GM21737 (cell line): ENCODE results near the gene GNAS.
A peak's percentile ranks its signal among the peaks of the same experiment; 100 is the strongest.
"Not testable (repeated sequence)": the region's sequence is repeated elsewhere in the genome, so short reads cannot be mapped to it uniquely, and the experiment has no call there.

Source experiments
- ATAC-seq: cut with Tn5 transposase; IDR thresholded peaks from one replicate; pipeline ENCODE4 v1.9.1; 2021; ENCODE audit warnings: mild to moderate bottlenecking, moderate library complexity; ENCODE audit not compliant: unreplicated experiment

Gene GNAS

DNA sequence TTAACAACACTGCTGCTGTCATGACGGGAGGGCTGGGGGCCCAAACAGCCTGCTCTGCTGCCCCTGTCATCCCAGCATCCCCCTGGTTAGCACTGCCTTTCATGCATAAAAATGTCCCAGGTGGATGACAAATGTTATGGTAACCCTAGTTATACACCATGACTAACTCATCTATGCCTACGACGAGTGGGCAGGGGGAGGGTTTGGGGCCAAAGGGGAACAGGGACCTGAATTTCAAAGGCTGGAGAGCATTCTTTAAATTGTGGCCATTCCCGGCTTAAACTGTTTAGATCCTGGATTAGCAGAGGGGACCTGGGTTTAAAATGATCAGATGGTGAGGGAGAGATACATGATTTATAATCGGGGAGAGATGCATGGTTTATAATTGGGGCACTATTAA, 26.2 kb upstream of the GNAS start:
- no peak for ATAC-seq

DNA sequence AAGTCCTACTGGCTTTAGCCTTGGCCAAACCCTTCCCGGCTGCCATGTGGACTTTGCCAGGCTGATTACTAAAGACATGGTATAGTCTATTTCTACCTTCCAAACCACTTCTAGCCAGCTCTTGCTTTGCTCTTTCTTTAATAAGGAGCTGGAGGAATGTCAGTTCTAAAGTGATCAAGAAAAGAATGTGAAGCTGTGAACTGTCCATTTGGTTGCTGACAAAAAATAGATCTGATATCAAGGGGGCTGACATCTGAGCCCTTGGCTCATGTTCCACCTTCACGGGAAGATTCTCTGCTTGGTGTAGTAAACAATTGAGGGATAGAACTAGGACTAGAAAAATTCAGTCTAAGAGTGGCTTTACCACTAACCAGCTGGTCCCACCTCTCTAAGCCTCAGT, 24.4 kb upstream of the GNAS start:
- no peak for ATAC-seq

DNA sequence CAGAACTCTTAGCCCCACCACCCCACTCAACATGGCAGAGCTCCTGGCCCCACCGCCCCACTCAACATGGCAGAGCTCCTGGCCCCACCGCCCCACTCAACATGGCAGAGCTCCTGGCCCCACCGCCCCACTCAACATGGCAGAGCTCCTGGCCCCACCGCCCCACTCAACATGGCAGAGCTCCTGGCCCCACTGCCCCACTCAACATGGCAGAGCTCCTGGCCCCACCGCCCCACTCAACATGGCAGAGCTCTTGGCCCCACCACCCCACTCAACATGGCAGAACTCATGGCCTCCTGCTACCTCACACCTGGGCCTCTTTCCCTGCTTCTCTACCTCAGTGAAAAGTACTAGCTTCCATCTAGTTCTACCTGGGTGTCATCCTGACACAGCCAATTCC, 23.7 kb upstream of the GNAS start:
- not testable (repeated sequence) for ATAC-seq

DNA sequence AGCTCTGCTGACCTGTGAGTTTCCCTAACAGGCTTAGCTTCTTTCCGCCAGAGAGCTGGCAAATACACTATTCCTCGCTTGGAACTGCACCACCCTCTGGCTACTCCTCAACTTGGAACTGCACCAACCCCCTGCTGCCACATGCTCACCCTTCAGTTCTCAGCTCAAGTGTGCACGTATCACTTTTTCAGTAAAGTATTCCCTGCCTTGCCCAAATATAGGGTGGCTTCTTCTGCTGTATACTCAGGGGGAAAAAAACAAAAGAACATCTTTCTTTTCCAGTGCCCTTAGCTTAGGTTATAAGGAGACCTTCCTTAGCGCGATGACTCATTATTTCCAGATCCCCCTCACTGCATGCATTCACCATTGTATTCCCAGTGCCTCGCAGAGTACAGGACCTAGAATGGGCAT, 23.0 kb upstream of the GNAS start:
- no peak for ATAC-seq

DNA sequence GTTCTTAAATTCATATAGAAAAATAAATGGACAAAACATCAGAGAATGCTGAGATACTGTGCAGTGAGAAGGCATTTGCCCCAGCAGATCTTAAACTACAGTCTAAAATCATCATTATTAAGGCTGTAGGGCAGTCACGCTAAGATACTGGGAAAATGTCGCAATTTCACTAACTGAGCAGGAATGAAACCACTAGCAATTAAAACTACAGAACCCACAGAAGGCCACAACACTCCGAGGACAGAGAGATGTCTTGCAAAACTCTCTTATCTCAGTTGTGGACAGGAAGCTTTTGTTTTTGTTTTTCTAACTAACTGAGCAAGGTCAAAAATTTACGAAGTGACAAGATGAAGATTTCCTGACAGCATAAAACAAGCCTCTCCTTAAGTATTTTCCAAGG, 20.1 kb upstream of the GNAS start:
- no peak for ATAC-seq

DNA sequence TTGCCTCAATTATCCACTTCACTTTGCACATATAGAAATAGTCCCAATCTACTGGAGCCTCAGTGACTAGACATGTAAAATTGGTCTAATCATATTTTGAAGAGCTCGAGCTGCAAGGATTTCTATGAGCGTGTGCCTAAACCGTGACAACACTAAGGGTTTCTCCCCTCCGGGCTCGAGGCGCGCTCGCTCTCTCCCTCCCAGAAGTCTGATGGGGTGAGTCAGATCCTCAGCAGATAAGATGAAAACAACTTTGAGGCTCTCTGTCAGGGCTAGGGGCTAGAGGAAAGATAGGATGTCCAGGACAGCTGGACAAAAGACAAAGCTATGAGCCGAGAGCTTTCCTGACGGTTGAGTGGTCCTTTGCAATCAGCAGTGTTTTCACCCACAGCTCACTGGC, 18.6 kb upstream of the GNAS start:
- no peak for ATAC-seq

DNA sequence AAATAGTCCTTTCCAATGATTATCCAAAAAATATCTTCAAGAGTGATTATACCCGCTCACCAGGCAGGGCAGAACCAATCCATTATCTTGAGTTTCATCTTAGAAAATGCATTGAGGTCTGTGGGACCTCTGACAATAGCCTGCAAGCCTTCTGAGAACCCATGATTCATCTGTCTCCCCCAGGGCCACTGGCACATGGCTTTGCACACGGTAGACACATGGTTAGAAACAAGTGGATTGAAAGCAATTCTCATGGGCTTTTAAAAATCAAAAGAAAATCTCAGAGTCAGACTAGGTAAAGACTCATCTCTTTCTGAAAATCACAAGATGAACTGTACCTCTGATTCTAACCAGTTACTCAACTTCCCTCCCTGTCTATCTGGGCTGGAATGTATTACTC, 17.3 kb upstream of the GNAS start:
- no peak for ATAC-seq

DNA sequence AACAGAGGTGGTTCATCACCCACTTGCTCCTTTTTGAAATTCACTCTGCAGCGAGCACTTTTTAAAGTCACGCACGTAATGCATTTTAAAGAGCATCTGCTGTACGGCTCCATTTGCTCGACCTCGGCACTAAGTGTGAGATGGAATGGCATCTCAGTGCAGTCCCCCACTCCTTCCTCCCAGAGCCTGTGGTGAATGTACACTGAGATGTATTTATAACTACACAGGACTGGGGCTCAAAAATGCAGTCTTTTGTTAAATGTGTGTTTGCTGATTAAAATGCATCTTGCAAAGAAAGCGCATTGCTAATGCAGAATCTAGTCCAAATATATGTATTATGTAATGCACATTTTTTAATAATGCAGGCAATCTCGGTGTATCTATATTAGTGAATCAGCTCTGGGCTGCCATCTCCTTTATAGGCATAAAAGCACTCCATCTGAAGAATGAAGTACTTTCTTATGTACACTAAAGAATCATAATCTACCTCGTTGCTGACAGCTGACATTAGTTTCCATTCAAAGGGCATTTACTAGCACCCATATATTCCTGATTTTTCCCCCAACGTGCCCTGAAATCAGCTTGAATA, 15.8 kb upstream of the GNAS start:
- no peak for ATAC-seq

DNA sequence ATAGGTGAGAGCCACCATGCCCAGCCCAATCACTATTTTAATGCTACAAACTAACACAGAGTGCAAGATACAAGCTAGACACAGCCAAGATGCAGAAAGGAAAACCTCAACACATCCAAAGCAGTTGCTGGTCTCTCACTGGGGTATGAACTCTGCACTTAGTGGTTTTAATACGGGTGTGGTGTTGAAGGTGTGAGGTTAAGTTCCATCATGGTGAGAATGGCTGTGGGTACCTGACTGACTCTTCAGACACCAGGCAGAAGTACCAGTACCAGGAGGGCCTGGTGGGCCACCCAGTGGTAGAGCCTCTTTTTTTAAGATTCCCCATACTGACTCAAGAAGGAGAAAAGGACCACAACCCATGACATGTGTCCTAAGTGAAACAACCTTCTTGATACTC, 14.8 kb upstream of the GNAS start:
- ATAC-seq, result no peak

DNA sequence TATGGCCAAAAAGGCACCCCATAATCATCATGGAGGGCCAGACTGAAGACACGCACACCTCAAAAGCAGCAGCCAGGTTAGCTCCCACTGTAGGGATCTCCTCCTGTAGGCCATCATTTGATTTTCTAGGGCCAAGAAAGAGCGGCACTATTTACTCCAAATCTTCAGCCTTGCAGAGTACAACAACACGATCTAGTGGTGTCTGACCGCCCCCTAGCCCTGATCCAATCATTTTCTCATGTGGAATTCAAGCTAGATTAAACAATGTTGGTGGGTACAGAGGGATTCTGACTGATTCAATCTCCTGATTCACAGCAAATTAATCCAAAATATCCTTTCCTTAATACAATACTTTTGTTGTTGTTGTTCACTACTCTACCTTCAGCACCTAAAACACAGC, 14.3 kb upstream of the GNAS start:
- ATAC-seq, result no peak

DNA sequence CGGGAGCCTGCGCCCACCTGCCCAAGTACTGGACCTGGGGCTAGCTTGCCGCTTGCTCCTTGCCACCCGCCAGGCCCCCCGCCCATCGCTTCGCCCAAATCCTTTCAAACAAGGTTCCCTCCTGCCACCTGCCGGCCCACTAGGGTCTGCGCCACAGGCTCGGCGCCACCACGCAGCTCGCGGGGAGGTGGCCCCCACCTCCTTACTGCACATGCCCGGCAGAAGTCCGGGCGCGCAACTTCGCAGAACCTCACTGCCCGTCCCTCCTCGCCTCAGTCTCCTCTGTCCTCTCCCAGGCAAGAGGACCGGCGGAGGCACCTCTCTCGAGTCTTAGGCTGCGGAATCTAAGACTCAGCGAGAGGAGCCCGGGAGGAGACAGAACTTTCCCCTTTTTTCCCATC, 13.0 kb upstream of the GNAS start:
- ATAC-seq, result no peak

DNA sequence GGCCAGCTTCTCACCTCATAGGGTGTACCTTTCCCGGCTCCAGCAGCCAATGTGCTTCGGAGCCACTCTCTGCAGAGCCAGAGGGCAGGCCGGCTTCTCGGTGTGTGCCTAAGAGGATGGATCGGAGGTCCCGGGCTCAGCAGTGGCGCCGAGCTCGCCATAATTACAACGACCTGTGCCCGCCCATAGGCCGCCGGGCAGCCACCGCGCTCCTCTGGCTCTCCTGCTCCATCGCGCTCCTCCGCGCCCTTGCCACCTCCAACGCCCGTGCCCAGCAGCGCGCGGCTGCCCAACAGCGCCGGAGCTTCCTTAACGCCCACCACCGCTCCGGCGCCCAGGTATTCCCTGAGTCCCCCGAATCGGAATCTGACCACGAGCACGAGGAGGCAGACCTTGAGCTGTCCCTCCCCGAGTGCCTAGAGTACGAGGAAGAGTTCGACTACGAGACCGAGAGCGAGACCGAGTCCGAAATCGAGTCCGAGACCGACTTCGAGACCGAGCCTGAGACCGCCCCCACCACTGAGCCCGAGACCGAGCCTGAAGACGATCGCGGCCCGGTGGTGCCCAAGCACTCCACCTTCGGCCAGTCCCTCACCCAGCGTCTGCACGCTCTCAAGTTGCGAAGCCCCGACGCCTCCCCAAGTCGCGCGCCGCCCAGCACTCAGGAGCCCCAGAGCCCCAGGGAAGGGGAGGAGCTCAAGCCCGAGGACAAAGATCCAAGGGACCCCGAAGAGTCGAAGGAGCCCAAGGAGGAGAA, 12.3 kb upstream of the GNAS start:
- ATAC-seq, result no peak

DNA sequence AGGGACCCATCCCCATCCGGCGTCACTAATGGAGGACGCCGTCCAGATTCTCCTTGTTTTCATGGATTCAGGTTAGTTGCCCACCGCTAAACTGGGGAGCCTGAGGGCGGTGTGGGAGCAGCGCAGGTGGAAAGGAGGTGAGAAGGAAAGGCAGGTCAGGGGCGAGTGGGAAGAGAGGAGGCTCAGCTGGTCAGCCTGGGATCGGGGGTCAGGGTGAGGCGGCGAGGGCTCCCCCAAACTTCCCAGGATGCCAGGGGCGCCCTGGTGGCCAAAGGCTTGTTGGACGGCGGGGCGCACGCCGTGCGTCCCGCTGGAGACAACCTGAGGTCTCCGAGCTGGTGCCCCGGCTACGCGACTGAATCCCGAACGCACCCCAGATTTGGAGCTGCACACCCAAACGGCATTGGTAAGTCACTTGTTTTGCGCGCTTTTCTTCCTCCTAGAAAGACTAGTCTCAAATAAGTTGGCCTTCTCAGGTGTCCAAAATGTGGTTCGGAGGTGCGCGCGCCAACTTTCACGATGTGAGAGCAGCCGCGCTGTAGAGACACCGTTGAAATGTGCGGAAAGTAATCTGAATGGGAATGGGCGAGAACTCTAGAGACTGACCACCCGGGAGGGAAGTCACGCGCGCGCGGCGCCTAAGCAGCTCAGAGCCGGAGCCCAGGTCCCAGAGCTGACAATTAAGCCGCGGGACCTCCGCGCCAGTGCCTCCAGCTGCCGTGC, 11.5 kb upstream of the GNAS start:
- no peak for ATAC-seq

DNA sequence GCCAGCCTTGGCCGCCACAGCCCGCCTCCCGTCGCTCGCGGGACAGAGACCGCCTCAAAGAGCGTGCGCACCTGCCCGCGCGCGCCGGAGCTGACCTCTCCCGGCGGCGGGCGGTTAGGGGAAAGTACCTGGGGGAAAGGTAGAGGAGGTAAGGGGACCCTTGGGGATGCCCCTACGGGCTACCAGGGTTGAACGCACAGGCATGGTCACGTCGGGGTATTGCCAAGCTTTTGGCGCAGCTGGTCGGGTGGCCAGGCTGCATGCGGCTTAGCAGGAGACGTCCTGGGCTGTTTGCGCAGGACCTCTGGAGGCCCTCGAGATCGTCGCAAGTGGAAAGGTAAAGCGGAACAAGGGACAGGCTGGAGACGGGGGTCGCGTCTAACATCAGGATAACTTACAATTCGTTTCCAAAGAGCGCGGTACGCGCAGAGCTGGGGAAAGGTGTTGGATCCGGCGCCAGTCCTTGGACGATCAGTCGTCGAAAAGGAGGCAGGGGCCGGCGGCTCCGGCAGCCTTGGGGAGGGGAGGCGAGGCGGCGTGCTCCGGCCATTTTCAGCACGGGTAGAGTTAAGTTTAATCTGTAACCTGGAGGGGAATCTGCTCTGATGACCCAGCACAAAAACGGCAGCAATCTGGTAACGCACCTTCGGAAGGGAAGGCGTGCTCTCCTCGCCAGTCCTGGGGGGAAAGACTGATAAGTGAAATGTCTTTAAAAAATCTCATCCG, 10.8 kb upstream of the GNAS start:
- no peak for ATAC-seq

DNA sequence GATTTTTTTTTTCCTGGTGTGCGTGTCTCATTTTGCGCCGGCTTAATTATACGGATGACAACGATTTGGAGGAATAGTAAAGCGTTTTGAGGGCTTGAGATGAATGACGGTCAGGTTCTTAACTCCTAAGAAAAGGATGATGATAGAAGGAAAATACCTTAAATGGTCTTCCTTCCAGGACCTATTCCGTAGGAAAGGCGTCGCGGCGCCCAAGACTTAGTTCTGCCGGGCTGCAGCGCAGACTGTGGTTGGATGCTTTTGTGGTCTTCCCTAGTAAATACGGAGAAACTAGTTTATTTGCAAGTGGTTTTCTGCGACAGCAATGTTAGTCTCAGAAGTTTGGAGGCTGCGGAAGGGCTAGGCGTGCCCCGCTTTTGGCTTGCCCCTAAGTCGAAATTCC, 10.2 kb upstream of the GNAS start:
- no peak for ATAC-seq

DNA sequence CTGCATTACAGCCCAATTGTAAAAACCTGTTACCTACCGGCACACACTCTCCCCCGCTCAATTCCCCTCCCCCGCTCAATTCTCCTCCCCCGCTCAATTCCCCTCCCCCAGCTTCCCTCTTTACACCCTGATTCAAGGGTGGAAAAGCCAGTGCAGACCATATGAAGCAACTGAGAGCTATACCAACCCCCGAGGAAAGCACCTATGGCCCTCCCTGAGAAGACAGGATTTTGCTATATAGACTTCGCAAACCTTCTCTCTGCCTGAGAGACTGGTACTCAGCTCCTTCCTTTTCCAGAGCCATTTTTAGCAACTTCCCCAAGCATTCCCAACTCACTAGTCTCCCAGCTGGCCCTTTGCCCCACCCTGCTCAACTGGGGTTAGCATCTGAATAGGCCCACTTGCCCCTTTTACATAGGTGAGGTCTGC, 9.4 kb upstream of the GNAS start:
- no peak for ATAC-seq

DNA sequence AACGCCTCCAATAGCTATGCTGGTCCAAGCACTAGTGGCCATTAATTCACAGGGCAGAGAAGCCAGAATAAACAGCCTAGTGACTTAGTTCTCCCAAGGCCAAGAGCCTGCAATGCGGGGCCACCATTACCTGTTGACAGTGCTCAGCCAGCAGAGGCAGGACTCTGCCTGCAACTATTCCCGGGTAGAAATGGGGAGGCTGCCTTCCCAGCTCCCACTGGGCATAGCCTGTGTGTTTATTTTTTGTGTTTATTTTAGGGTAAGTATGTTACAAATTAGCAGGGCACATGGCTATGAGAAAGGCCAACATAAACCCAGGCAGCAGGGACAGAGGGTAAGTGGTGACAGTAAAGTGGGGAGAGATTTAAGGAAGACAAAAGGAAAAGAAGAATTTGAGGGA, 6.8 kb upstream of the GNAS start:
- no peak for ATAC-seq

DNA sequence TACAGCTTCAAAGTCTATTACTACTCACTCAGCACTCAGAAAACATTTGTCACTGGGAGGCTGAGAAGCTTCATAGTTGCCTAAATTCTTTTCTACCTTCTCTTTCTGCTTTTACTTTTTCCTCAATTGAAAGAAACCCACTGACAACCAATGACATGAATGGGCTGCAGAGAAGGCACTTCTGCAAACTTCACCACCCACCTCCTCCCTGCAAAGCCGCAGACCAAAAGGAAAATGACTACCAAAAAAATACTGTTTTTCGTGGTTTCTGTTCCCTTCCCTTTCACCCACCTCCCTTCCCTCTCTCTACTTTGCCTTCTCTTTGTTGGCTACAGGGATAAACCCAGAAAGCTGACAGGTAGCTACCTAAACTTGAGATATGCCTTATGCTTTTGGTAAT, 5.1 kb upstream of the GNAS start:
- no peak for ATAC-seq

DNA sequence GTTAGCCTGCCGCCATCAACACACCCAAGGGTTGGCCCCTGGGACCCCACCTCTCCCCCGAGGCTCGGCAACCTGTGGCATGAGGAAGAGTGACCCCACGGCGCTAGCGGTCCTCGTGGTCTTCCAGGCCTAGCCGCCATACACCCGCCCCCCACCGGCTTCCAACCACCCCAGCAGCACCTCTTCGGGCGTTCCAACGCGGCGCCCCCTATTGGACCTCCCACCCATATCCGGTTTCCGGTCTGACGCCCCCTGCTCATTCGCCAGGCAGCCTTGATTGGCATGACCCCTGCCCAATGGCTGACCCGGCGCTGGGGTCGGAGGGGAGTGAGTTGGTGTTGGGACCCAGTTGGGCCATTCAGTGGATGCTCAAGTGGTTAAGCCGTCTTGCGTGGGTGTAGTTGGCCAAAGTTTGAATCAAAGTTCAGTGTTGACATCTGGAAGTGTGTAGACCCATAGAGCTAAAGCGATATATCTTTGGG, 1.8 kb upstream of the GNAS start, which contains the start of gene GNAS-AS1:
GNAS-AS1 (minus strand) TSS at position 210 of the 482 bp plus-strand sequence.
- ATAC-seq, result peak; percentile 79

DNA sequence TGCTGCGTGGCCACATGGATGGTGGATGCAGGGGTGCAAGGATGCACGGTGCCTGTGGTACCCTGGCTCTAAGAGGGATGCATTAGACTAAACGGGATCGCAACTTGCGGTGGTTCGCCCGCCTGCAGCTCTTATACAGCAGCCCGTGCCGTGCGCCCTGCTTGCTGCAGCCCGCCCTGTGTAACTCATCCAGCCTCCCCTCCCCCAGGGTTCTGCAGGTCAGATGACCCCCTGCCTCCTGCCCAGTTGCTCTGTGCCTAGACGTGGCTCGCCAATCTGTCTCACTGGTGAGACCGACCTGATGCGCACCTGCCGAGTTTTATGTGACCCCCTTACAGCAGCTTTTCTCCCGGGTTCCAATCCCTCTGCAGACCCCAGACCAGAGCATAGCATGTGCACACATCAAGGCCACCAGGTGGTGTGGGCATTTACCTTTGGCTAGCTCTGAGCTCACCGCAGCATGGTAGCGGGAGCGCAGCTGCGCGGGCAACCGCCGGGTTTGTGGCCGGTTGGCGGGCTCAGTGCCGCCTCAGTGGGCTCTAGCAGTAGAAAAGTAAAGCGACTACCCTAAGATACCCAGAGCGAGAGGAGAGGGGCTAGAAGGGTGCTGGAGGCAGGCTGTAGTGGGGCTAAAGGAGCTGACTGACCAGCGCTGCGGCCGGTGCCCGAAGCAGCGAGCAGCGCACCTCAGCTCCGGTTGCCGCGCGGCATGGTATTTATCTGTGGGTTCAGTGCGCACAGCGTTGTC, 1.1 kb upstream of the GNAS start:
- ATAC-seq, result no peak
